GM18951 (cell line): ENCODE data around the gene HNRNPL.
"Not testable (repeated sequence)": the region's sequence is repeated elsewhere in the genome, so short reads cannot be mapped to it uniquely, and the experiment has no call there.

Experiments used
- POLR2A ChIP-seq: IDR thresholded peaks from 4 replicates; pipeline ENCODE4 v1.6.1; 2011; ENCODE audit warnings: mild to moderate bottlenecking; ENCODE audit not compliant: insufficient read length, insufficient read depth; ENCODE audit errors: extremely low read depth
- in situ Hi-C: fragments of 300-500 bp; cut with MboI; formaldehyde crosslinking; loops from one replicate; pipeline ENCODE4 v1.12.0; 2022; ENCODE audit warnings: low sequenced_read_pairs, mixed read lengths, inconsistent platforms; ENCODE audit not compliant: unreplicated experiment

Gene HNRNPL

DNA sequence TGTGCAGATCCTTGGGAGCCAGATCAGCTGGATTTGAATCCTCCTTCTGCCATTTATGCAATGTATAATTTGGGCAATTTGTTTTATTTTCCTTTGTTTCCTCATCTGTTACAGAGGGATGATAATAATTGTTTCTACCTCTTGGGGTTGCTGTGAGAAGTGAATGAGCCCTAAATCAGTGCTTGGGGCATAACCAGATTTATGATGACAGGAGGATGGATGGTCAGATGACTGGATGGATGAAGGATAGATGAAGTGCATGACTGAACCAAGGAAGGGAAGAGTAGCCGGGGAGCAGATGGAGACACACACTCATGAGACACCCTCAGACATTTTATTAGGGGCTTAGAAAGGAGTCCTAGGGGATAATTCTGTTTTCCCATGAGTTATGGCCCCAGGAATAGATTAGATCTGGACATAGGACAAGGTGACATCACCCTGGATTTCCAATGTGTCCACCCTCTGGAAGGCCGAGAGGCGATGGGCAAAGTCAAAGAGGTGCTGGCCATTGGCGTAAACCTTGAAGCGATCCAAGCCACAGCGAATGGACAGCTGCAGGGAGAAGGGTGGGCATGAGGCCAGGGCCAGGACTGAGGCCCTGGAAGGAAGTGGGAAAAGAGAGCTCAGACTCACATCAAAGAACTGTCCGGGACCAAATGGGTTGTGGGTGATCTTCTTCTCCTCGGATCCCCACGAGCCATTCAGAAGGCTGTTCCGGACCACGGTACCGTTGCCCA lies 48.3 kb downstream of the HNRNPL start:
- in situ Hi-C loops, result no loop called here
- TF ChIP-seq POLR2A, result no peak

DNA sequence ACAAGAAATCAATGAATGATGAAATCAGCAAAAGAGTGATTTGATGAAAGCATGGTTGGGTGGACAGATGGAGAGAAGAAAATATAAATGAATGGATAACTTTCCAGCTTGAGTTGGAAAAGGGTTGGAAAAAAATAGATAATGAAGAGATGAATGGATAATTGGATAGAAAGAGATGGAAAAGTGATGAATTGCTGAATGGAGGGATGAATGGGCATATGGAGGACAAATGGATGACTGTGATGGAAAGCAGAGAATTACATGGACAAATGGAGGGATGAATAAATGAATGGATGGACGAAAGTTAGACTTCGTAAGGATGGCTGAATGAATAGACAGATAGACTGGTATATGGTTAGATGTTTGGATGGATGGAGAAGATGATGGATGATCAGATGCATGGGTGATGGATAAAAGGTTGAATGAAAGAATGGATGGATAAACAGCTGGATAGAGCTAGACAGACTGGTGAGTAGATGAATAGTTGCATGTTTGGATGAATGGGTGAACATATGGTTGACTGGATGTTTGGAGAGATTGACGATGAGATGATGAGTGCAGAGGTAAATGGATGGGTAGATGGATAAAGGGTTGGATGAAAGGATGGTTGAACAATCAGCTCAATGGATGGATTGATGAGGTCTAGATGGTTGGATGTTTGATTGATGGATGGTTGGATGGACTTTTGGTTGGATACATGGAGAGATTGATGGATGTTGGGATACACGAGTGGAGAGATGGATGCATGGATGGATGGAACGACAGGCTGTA lies 49.0 kb downstream of the HNRNPL start:
- in situ Hi-C loops, result no loop called here
- no peak for TF ChIP-seq POLR2A

DNA sequence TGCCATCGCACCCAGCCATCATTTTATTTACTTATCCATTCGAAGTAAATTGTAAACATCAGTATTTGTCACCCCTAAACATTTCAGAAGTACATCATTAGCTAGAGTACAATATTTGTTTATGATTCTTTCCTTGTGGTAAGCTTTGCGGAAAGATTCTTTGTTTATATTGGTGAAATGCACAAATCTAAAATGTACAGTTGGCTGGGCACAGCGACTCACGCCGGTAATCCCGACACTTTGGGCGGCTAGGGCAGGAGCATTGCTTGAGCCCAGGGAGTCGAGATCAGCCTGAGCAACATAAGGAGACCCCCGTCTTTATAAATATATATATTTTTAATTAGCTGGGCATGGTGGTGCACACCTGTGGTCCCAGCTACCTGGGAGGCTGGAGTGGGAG lies 50.7 kb downstream of the HNRNPL start:
- in situ Hi-C loops, result no loop called here
- no peak for TF ChIP-seq POLR2A

DNA sequence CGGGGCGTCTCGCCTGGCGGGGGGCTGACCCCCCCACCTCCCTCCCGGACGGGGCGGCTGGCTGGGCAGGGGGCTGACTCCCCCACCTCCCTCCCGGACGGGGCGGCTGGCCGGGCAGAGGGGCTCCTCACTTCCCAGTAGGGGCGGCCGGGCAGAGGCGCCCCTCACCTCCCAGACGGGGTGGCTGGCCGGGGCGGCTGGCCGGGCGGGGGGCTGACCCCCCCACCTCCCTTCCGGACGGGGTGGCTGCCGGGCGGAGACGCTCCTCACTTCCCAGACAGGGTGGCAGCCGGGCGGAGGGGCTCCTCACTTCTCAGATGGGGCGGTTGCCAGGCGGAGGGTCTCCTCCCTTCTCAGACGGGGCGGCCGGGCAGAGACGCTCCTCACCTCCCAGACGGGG lies 52.0 kb downstream of the HNRNPL start:
- in situ Hi-C loops, result not testable (repeated sequence)

DNA sequence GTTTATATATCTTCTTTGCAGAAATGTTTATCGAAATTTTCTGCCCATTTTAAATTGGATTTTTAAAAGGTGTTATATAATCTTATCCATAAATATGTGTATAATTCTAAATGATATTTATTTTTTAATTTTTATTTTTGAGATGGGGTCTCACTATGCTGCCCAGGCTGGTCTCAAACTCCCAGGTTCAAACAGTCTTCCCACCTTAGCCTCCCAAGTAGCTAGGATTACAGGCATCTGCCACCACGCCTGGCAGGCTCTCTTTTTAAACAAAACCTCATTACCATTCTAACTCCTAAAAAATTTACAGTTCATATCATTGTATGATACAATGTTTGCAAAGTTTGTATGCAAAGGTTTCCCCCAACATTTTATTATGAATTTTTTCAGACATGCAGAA lies 53.6 kb downstream of the HNRNPL start:
- in situ Hi-C loops, result no loop called here
- TF ChIP-seq POLR2A, result no peak

DNA sequence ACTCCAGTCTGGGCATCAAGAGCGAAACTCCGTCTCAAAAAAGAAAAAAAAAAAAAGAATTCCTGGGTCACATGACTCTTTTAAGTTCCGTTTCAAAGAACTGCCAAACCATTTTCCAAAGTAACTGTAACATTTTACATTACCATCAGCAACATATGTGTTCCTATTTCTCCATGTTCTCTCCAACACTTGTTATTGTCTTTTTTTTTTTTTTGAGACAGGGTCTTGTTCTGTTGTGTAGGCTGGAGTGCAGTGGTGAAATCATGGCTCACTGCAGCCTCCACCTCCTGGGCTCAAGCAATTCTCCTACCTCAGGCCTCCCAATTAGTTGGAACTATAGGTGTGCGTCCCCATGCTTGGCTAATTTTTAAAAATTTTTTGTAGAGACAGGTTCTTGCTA lies 54.2 kb downstream of the HNRNPL start:
- no peak for TF ChIP-seq POLR2A
- in situ Hi-C loops, result no loop called here

DNA sequence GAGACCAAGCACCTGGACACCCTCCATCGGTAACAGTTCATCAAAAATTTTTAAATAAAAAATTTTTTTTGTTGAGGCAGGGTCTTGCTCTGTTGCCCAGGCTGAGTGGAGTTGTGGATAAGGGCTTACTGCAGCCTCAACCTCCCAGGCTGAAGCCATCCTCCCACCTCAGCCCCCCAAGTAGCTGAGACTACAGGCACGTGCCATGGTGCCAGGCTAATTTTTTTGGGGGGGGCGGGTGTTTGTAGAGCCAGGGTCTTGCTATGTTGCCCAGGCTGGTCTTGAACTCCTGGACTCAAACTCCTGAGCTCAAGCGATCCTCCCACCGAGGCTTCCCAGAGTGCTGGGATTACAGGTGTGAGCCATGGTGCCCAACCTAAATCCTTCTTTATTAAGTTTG lies 56.1 kb downstream of the HNRNPL start:
- in situ Hi-C loops, result no loop called here
- TF ChIP-seq POLR2A, result no peak

DNA sequence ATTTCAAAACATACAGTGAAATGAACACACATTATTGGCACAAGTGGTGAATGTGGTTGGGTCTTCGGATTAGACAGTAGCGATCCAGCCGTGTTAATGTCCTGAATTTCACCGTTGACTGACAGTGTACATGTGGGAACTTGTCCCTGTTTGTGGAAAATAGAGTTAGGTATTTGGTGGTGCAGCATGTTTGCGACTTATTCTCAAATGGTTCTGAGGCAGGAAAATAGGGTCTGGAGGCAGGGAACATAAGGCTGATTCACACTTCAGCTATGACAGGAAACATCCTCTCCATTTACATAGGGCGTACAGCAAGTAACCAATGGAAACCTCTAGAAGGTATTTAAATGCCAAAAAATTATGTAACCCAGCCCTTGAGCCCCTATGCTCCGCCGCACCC lies 56.6 kb downstream of the HNRNPL start:
- no peak for TF ChIP-seq POLR2A
- in situ Hi-C loops, result no loop called here

DNA sequence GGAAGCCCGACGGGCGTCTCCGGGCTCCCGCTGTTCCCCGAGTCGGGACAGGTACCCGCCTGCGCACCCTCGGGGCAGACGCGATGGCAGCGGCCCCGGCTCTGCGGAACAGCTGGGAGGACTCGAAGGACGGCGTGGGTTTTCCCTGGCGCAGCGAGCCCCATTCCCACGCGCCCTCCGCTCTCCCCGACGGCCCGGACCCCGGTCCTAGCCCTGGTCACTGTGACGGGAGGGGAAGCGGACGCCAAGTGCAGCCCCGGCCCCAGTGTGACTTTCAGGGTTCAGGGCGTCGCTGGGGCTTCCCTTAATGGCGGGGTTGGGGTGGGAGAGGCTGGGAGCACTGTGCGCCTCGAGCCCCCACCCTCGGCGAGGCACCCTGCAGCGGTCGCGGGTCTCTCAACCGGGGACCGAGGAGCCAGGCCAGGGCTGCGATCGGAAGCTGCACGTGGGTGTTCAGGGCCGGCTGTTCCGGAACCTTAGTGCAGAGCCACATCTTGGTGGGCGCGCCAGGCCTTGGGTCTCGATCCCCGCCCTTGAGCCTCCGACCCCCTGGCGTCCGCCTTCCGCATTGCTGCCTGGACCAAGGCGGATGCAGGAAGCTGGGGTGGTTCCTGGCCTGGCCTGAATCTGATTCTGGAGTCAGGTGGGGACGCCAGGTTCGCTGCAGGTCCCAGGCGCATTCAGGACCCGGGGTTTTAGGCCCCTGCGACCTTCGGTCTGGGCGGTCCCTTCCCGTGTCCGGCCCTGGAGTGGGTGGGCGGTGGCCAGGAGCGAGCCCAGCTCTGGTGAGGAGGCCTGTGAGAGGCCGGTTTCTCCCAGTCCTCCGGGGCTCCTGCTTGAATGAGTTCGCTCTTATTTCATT lies 57.3 kb downstream of the HNRNPL start:
- in situ Hi-C loops, result no loop called here
- no peak for TF ChIP-seq POLR2A

DNA sequence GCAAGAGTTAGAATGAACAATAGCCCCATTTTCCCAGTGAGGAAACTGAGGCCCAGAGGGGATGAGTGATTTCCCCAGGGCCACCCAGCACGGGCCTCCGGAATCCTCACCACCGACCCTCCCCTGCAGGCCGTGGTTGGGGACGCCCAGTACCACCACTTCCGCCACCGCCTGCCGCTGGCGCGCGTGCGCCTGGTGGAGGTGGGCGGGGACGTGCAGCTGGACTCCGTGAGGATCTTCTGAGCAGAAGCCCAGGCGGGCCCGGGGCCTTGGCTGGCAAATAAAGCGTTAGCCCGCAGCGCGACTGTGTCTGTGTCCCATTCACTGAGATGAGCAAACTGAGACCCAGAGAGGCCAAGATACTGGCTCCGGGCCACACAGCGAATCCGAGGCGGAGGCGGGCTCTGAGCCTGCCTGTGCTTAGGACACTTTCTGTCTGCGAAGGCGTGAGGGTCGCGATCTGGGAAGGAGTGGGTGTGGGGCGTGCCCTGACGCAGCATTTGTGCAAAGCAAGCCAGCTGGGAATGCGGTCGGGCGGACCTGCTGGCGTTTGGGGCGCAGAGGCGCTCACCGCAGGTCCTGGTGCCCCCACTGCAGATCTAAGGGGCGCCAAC lies 58.2 kb downstream of the HNRNPL start:
- in situ Hi-C loops, result not testable (repeated sequence)

DNA sequence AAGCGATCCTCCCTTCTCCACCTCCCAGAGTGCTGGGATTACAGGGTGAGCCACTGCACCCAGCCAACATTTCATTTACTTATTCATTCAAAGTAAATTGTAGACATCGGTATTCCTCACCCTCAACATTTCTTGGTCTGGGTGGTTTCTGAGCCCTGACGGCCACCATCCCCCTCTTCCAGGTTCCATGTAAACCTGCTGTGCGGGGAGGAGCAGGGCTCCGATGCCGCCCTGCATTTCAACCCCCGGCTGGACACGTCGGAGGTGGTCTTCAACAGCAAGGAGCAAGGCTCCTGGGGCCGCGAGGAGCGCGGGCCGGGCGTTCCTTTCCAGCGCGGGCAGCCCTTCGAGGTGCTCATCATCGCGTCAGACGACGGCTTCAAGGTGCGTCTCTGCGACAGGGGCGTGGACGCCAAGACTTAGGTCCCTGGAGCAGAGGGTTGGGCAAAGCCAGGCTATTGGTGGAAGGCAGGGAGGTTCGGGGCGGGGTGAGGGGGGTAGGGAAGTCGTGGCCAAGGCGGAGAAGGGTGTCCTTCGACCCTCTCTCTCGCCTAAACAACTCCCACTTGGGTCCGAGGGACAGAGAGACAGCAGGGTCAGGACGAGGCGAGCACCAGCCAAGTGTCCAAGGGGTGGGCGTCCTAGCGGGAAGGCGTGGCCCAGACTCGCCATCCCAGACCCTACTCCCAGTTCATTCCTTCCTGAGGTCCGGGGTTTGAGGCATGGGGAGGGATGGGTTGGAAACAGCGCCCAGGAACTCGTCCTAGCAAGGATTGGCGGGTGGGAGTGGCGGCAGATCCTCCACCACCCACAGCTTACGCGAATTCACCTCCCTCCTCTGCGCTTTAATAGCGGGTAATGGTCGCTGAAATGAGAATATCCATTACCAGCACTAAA lies 59.0 kb downstream of the HNRNPL start:
- in situ Hi-C loops, result not testable (repeated sequence)

DNA sequence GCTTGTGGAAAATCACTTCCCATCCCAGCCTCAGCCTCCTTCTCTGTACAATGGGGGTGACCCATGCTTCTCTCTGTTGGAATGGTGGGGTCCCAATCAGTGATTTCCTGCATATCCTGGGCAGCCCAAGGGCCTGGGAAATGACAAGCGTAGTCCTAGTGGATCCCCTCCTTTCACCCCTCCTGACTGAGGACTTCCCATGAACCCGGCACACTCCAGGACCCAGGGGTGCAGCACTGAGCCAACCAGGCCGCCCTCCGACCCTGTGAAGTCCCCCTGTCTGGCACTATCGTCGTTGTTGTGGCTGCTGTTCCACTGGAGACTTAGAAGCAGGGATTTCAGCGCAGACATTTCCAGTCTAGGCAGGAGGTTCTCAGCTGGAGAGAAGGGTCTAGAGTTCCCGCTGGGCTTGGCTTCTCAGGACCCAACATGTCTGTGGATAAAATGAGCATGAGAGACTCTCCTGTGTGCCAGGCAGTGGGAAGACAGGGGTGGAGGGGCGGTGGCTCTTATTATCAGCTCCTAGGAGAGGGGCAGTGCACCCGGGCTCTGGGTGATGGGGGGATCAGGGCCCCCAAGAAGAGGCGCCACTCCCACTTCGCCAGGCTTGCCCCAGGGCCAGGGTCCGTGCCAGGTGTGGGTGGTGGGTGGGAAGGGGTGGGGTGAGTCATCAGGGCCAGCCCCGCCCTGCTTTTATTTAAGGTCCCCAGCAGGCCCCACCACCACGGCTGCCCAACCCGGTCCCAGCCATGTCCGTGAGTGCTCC lies 61.1 kb downstream of the HNRNPL start, which contains the start of gene LGALS7B:
Gene LGALS7B (plus strand): TSS at position 723 of the 766 bp plus-strand sequence. CDS start 27 bp downstream, at position 750.
- TF ChIP-seq POLR2A, result no peak
- in situ Hi-C loops, result no loop called here
